Neural cell (in vitro differentiated cells): ENCODE measurements around the gene DCLK1. TPM values are rescaled to one million over a fixed set of nuclear protein-coding genes. Genes with fewer than 3 reads are reported as not detected.

Experiments used
- H2AFZ ChIP-seq: fragments of 200-600, 300-800 bp; sonication (generic), shearing (Covaris generic); 2 replicates; pipeline ENCODE4 v1.6.0; 2014; ENCODE audit warnings: low read depth, mild to moderate bottlenecking, antibody characterized with exemption, low read length, moderate library complexity
- H3F3A ChIP-seq: fragments of 200-600 bp; shearing (Covaris generic); 2 replicates; pipeline ENCODE4 v1.6.1; 2016; ENCODE audit warnings: mild to moderate bottlenecking, moderate library complexity, mixed read lengths, antibody characterized with exemption, low read length; ENCODE audit not compliant: insufficient read depth, poor library complexity, severe bottlenecking
- H3K27ac ChIP-seq: fragments of 200-600, 300-800 bp; sonication (generic), shearing (Covaris generic); 2 replicates; pipeline ENCODE4 v1.5.1; 2014; ENCODE audit warnings: mild to moderate bottlenecking, low read length, moderate library complexity
- H3K27me3 ChIP-seq: fragments of 300-800, 200-600 bp; sonication (generic), shearing (Covaris generic); 2 replicates; pipeline ENCODE4 v1.6.0; 2014; ENCODE audit warnings: mild to moderate bottlenecking, low read depth, low read length, moderate library complexity; ENCODE audit not compliant: insufficient read depth
- H3K36me3 ChIP-seq: fragments of 300-800, 200-600 bp; sonication (generic), shearing (Covaris generic); 2 replicates; pipeline ENCODE4 v1.5.1; 2014; ENCODE audit warnings: mild to moderate bottlenecking, antibody characterized with exemption, low read length, moderate library complexity; ENCODE audit not compliant: insufficient read depth
- H3K4me2 ChIP-seq: fragments of 300-800, 200-600 bp; sonication (generic), shearing (Covaris generic); 2 replicates; pipeline ENCODE4 v1.6.0; 2014; ENCODE audit warnings: mild to moderate bottlenecking, low read length
- H3K4me3 ChIP-seq: fragments of 300-800, 200-600 bp; sonication (generic), shearing (Covaris generic); 2 replicates; pipeline ENCODE4 v1.5.1; 2014; ENCODE audit warnings: mild to moderate bottlenecking, low read length, moderate library complexity
- H3K79me2 ChIP-seq: fragments of 200-600 bp; shearing (Covaris generic); replicated peaks from 2 replicates; pipeline ENCODE4 v1.6.0; 2014; ENCODE audit warnings: mild to moderate bottlenecking, low read length, moderate library complexity; ENCODE audit not compliant: insufficient read depth
- H3K9ac ChIP-seq: fragments of 300-800, 200-600 bp; sonication (generic), shearing (Covaris generic); 2 replicates; pipeline ENCODE4 v1.6.1; 2016; ENCODE audit warnings: mild to moderate bottlenecking, low read length, mixed read lengths
- H3K9me2 ChIP-seq: fragments of 200-600 bp; shearing (Covaris generic); 2 replicates; pipeline ENCODE4 v1.6.1; 2016; ENCODE audit warnings: mild to moderate bottlenecking, low read length, mixed read lengths; ENCODE audit not compliant: insufficient read depth
- H3K9me3 ChIP-seq: fragments of 200-600, 300-800 bp; sonication (generic), shearing (Covaris generic); 2 replicates; pipeline ENCODE4 v1.6.1; 2016; ENCODE audit warnings: mild to moderate bottlenecking, mixed run types, low read length, moderate library complexity, mixed read lengths
- H4K20me1 ChIP-seq: fragments of 200-600 bp; shearing (Covaris generic); 2 replicates; pipeline ENCODE4 v1.6.1; 2016; ENCODE audit warnings: mild to moderate bottlenecking, mixed run types; ENCODE audit not compliant: insufficient read depth
- EP300 ChIP-seq: fragments of 450-650 bp; conservative IDR thresholded peaks from 2 replicates; pipeline ENCODE4 v1.6.1; 2014; ENCODE audit warnings: antibody characterized with exemption, mild to moderate bottlenecking, moderate library complexity; ENCODE audit not compliant: poor library complexity, severe bottlenecking
- EZH2 ChIP-seq: fragments of 200-600, 300-800 bp; shearing (Covaris generic), sonication (generic); IDR thresholded peaks from 2 replicates; pipeline ENCODE4 v1.6.1; 2014; ENCODE audit warnings: antibody characterized with exemption, low read length, borderline replicate concordance, mild to moderate bottlenecking; ENCODE audit not compliant: insufficient read depth, poor library complexity, severe bottlenecking
- MXI1 ChIP-seq: fragments of 450-650 bp; conservative IDR thresholded peaks from 2 replicates; pipeline ENCODE4 v1.6.1; 2014; ENCODE audit warnings: antibody characterized with exemption, mild to moderate bottlenecking; ENCODE audit not compliant: poor library complexity, severe bottlenecking
- POLR2AphosphoS5 ChIP-seq: IDR thresholded peaks from 2 replicates; pipeline ENCODE4 v1.6.1; 2012
- RAD21 ChIP-seq: fragments of 450-650 bp; conservative IDR thresholded peaks from 2 replicates; pipeline ENCODE4 v1.6.1; 2014; ENCODE audit warnings: antibody characterized with exemption, mild to moderate bottlenecking, moderate library complexity
- SMC3 ChIP-seq: fragments of 450-650 bp; conservative IDR thresholded peaks from 2 replicates; pipeline ENCODE4 v1.6.1; 2014; ENCODE audit warnings: antibody characterized with exemption, mild to moderate bottlenecking, moderate library complexity; ENCODE audit not compliant: poor library complexity
- TAF1 ChIP-seq: IDR thresholded peaks from 2 replicates; pipeline ENCODE4 v1.6.1; 2012; ENCODE audit warnings: low read depth
- polyA plus RNA-seq: library from polyadenylated mRNA; depleted of rRNA; stranded (reverse); fragments of >200 nt; gene quantifications from 2 replicates; pipeline ENCODE4 v1.2.3, GENCODE V29; 2014
- TF ChIP-seq, protein P1 (sequence below): fragments of 450-650 bp; IDR thresholded peaks from 2 replicates; pipeline ENCODE4 v1.5.1; 2014; ENCODE audit warnings: antibody characterized with exemption, mild to moderate bottlenecking, moderate library complexity; ENCODE audit not compliant: poor library complexity, severe bottlenecking
- TF ChIP-seq, protein P2 (sequence below): IDR thresholded peaks from 2 replicates; pipeline ENCODE4 v1.6.1; 2012; ENCODE audit warnings: borderline replicate concordance

The DCLK1 gene
- polyA plus RNA-seq, 1 donor from 2014 or later = 124 TPM

- no peak overlapping the region for H3K4me3 ChIP-seq
- H3K4me2 ChIP-seq = no peak overlapping the region
- no peaks in the 10 kb centered on the region for H4K20me1 ChIP-seq
- peaks cover 5% of the 10 kb centered on the region for H3F3A ChIP-seq
- H3K9me2 ChIP-seq = no peaks in the 10 kb centered on the region
- no peak overlapping the region for H3K27ac ChIP-seq
- TF ChIP-seq SMC3 (no peak), TAF1 (no peak), RAD21 (no peak), EP300 (no peak), EZH2 (no peak), MXI1 (no peak), POLR2AphosphoS5 (no peak)
- TF ChIP-seq, protein P1, sequence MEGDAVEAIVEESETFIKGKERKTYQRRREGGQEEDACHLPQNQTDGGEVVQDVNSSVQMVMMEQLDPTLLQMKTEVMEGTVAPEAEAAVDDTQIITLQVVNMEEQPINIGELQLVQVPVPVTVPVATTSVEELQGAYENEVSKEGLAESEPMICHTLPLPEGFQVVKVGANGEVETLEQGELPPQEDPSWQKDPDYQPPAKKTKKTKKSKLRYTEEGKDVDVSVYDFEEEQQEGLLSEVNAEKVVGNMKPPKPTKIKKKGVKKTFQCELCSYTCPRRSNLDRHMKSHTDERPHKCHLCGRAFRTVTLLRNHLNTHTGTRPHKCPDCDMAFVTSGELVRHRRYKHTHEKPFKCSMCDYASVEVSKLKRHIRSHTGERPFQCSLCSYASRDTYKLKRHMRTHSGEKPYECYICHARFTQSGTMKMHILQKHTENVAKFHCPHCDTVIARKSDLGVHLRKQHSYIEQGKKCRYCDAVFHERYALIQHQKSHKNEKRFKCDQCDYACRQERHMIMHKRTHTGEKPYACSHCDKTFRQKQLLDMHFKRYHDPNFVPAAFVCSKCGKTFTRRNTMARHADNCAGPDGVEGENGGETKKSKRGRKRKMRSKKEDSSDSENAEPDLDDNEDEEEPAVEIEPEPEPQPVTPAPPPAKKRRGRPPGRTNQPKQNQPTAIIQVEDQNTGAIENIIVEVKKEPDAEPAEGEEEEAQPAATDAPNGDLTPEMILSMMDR = no peak
- TF ChIP-seq, protein P2, sequence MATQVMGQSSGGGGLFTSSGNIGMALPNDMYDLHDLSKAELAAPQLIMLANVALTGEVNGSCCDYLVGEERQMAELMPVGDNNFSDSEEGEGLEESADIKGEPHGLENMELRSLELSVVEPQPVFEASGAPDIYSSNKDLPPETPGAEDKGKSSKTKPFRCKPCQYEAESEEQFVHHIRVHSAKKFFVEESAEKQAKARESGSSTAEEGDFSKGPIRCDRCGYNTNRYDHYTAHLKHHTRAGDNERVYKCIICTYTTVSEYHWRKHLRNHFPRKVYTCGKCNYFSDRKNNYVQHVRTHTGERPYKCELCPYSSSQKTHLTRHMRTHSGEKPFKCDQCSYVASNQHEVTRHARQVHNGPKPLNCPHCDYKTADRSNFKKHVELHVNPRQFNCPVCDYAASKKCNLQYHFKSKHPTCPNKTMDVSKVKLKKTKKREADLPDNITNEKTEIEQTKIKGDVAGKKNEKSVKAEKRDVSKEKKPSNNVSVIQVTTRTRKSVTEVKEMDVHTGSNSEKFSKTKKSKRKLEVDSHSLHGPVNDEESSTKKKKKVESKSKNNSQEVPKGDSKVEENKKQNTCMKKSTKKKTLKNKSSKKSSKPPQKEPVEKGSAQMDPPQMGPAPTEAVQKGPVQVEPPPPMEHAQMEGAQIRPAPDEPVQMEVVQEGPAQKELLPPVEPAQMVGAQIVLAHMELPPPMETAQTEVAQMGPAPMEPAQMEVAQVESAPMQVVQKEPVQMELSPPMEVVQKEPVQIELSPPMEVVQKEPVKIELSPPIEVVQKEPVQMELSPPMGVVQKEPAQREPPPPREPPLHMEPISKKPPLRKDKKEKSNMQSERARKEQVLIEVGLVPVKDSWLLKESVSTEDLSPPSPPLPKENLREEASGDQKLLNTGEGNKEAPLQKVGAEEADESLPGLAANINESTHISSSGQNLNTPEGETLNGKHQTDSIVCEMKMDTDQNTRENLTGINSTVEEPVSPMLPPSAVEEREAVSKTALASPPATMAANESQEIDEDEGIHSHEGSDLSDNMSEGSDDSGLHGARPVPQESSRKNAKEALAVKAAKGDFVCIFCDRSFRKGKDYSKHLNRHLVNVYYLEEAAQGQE = no peak
- H3K27me3 ChIP-seq = no peaks in the 10 kb centered on the region
- peaks cover 33% of the 10 kb centered on the region for H3K79me2 ChIP-seq
- H3K9me3 ChIP-seq = no peaks in the 10 kb centered on the region
- no peak overlapping the region for H3K9ac ChIP-seq
- no peaks in the 10 kb centered on the region for H3K36me3 ChIP-seq
- no peak overlapping the region for H2AFZ ChIP-seq
These were observed 33.1 kb downstream of the DCLK1 start for GRCh38 chr13:36098080-36098479.

DNA sequence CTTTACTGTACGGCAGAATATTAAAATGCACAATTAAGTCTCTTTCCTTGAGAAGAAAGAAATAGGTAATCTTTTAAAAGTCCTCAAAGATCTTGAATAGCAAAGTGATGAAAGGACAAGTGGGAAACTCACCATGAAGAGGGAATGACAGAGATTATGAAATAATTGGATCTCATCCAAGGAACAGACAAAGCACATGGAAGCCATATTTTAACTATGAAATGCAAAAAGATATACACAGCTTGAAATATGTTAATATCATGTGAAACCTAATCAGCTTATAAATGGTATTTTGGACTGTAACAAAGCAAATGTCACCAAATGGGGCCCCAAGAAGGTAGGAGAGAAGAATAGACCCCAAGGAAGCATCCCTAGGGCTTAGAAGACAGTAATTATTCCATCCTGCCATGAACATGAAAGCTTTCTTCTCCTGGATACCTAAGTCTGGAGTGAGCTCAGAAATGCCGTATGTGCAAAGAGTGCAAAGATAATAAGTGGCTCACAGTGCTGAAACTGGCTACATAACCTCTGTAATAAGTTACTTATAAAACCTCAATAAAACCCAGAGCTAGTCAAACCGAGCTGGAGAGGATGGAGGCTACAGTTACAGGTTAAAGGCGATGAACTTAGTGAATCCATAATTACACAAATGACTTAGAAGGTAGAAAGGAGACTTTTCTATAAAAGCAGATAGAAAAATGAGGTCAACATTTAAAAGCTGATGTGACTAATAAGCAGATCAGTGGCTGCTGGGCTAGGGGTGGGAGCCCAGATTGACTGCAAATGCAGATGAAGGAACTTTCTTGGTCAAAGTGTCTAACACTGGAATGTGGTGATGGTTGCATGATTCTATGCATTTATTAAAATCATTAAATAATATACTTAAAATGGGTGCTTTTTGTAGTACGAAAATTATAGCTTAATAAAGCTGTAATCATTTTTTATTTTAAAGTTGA, 34.4 kb downstream of the DCLK1 start:
- H3K4me3 ChIP-seq = peak overlapping the region; percentile 36
- peaks cover 39% of the 10 kb centered on the region for H3K79me2 ChIP-seq
- peaks cover 5% of the 10 kb centered on the region for H3F3A ChIP-seq
- H3K9me2 ChIP-seq = no peaks in the 10 kb centered on the region
- TF ChIP-seq, protein P1 = no peak
- TF ChIP-seq EP300 = no peak
- TF ChIP-seq TAF1 = no peak
- TF ChIP-seq, protein P2 = no peak
- no peak for TF ChIP-seq RAD21
- no peak for TF ChIP-seq POLR2AphosphoS5
- no peak for TF ChIP-seq SMC3
- peak overlapping the region; percentile 72 for H3K27ac ChIP-seq
- H3K9ac ChIP-seq = no peak overlapping the region
- H3K36me3 ChIP-seq = no peaks in the 10 kb centered on the region
- H3K9me3 ChIP-seq = peaks cover under 1% of the 10 kb centered on the region
- H3K27me3 ChIP-seq = no peaks in the 10 kb centered on the region
- H4K20me1 ChIP-seq = no peaks in the 10 kb centered on the region
- H2AFZ ChIP-seq = no peak overlapping the region
- no peak overlapping the region for H3K4me2 ChIP-seq
